GM12875 (cell line): ENCODE measurements around the gene KIAA1549.
A peak's percentile ranks its signal among the peaks of the same experiment; 100 is the strongest.

Experiments
- H3K4me3 ChIP-seq: one replicate; pipeline ENCODE4 v1.5.1; 2011; ENCODE audit warnings: low read depth, low read length, control low read depth
- CTCF ChIP-seq: IDR thresholded peaks from 2 replicates; pipeline ENCODE4 v1.5.1; 2011; ENCODE audit warnings: low read depth, mild to moderate bottlenecking, control low read depth, inconsistent platforms, low read length, moderate library complexity, borderline replicate concordance; ENCODE audit not compliant: insufficient read depth

KIAA1549 gene

GRCh38 chr7:139016931-139017511 lies 35.8 kb upstream of the KIAA1549 start:
- no peak overlapping the region for H3K4me3 ChIP-seq
- peak; percentile 64; the same call in 1 of the 2 replicates for TF ChIP-seq CTCF

- H3K4me3 ChIP-seq, result no peak overlapping the region
- no peak for TF ChIP-seq CTCF
Observed at GRCh38 chr7:139011373-139011772, 30.2 kb upstream of the KIAA1549 start.

- no peak for TF ChIP-seq CTCF
- no peak overlapping the region for H3K4me3 ChIP-seq
Observed at GRCh38 chr7:139004321-139005090, 23.3 kb upstream of the KIAA1549 start.

- TF ChIP-seq CTCF, result no peak
- no peak overlapping the region for H3K4me3 ChIP-seq
Observed at GRCh38 chr7:138999414-138999813, 18.2 kb upstream of the KIAA1549 start.

GRCh38 chr7:138992052-138992531 lies 10.9 kb upstream of the KIAA1549 start:
- H3K4me3 ChIP-seq, result no peak overlapping the region
- TF ChIP-seq CTCF, result no peak

GRCh38 chr7:138987686-138988085 lies 6.5 kb upstream of the KIAA1549 start:
- TF ChIP-seq CTCF, result no peak

GRCh38 chr7:138982204-138982623 lies 1.0 kb upstream of the KIAA1549 start:
- TF ChIP-seq CTCF, result no peak
- no peak overlapping the region for H3K4me3 ChIP-seq

More at GRCh38 chr7:138987686-138988085, 6.5 kb upstream of the KIAA1549 start:
- no peak overlapping the region for H3K4me3 ChIP-seq
